ENCODE measurements around the gene VMP1. TPM values are rescaled to one million over a fixed set of nuclear protein-coding genes. Genes with fewer than 3 reads are reported as not detected.

Gene VMP1
- total and polyA plus RNA-seq, 2 donors (not counting 1 experiment from before 2014, with no cell fraction given): 20.4 to 83.5 TPM

- peaks cover 2% of the 10 kb centered on the region for H3K9me3 Mint-ChIP-seq (ENCODE audit: insufficient read depth)
- no peaks in the 10 kb centered on the region for H4K20me1 ChIP-seq (ENCODE audit: control insufficient read depth, insufficient read depth, low read length, poor library complexity, severe bottlenecking)
- H3K27me3 Mint-ChIP-seq: no peaks in the 10 kb centered on the region
- ChIA-PET POLR2A (no interaction called here), CTCF (interaction anchor here (0.5 to 2.6 kb wide), 3 partner anchors 10 to 95 kb away, joined by 3 to 8 read pairs (median 7); no protein-coding TSS in a partner anchor)
- DNase-seq: no peak
- H2AFZ ChIP-seq (ENCODE audit: insufficient read depth, low read depth, low read length, poor library complexity, severe bottlenecking): no peak overlapping the region
- H3K4me3 Mint-ChIP-seq: no peak overlapping the region
- peaks cover 0 to 2% (median 0%) of the 10 kb centered on the region in 3 donors for H3K9me3 ChIP-seq (ENCODE audit: control extremely low read depth in 1 of 3, control insufficient read depth in 2 of 3, insufficient read depth in 1 of 3, low read length in 2 of 3)
- peaks cover 5% of the 10 kb centered on the region for H3K4me1 Mint-ChIP-seq
- H3K27ac ChIP-seq (ENCODE audit: low read length in 2 of 2): no peak overlapping the region
- intact Hi-C loops (cut with micrococcal nuclease): no loop called here
- H3K4me3 ChIP-seq (ENCODE audit: control extremely low read depth in 1 of 5, extremely low read depth in 1 of 5, insufficient read depth in 1 of 5, low read depth in 2 of 5, low read length in 4 of 5): no peak overlapping the region
- no peak overlapping the region for H3K9ac ChIP-seq (ENCODE audit: low read length)
- no peak for ATAC-seq (ENCODE audit: low read depth)
- peaks cover 3% of the 10 kb centered on the region for H3K79me2 ChIP-seq (ENCODE audit: control insufficient read depth, insufficient read depth, low read length)
- H3K36me3 ChIP-seq (replicated peaks in 1 of 2; ENCODE audit: control extremely low read depth in 1 of 2, control insufficient read depth in 1 of 2, extremely low read depth in 1 of 2, insufficient read depth in 2 of 2, low read length in 1 of 2): peaks cover 9% of the 10 kb centered on the region in 2 experiments
- WGBS (ENCODE audit: insufficient coverage): 100% methylated on average over 1 of the region's 3 CpGs
- H3K27me3 ChIP-seq (replicated peaks in 1 of 4; ENCODE audit: control extremely low read depth in 1 of 4, control insufficient read depth in 3 of 4, insufficient read depth in 4 of 4, low read length in 3 of 4): no peaks in the 10 kb centered on the region
- H3K4me1 ChIP-seq (ENCODE audit: control insufficient read depth in 2 of 2, insufficient read depth in 2 of 2, low read length in 2 of 2): no peaks in the 10 kb centered on the region
- TF ChIP-seq CTCF (IDR thresholded peaks at IDR 0.05) (no peak), EZH2 (IDR thresholded peaks at IDR 0.05; ENCODE audit: borderline replicate concordance, insufficient read depth, low read depth, low read length, poor library complexity, severe bottlenecking) (no peak)
- H3K27ac Mint-ChIP-seq: no peak overlapping the region
- H3K4me2 ChIP-seq (replicated peaks; ENCODE audit: low read depth, low read length, poor library complexity, severe bottlenecking): no peak overlapping the region
Measured at GRCh38 chr17:59764292-59764741, 56.9 kb downstream of the VMP1 start.

- no peak for TF ChIP-seq CTCF (IDR thresholded peaks at IDR 0.05)
- TF ChIP-seq EZH2 (IDR thresholded peaks at IDR 0.05; ENCODE audit: borderline replicate concordance, insufficient read depth, low read depth, low read length, poor library complexity, severe bottlenecking): no peak
- no peak overlapping the region for H3K27ac Mint-ChIP-seq
- ATAC-seq (ENCODE audit: low read depth) (no peak), DNase-seq (no peak)
- Histone ChIP-seq H4K20me1 (ENCODE audit: control insufficient read depth, insufficient read depth, low read length, poor library complexity, severe bottlenecking) (no peaks in the 10 kb centered on the region), H3K79me2 (ENCODE audit: control insufficient read depth, insufficient read depth, low read length) (no peaks in the 10 kb centered on the region), H2AFZ (ENCODE audit: insufficient read depth, low read depth, low read length, poor library complexity, severe bottlenecking) (no peak overlapping the region), H3K9ac (ENCODE audit: low read length) (no peak overlapping the region), H3K9me3 (ENCODE audit: control extremely low read depth in 1 of 3, control insufficient read depth in 2 of 3, insufficient read depth in 1 of 3, low read length in 2 of 3) (no peaks in the 10 kb centered on the region), H3K4me2 (replicated peaks; ENCODE audit: low read depth, low read length, poor library complexity, severe bottlenecking) (no peak overlapping the region), H3K27ac (ENCODE audit: low read length in 2 of 2) (no peak overlapping the region), H3K36me3 (replicated peaks in 1 of 2; ENCODE audit: control extremely low read depth in 1 of 2, control insufficient read depth in 1 of 2, extremely low read depth in 1 of 2, insufficient read depth in 2 of 2, low read length in 1 of 2) (peaks cover 9% of the 10 kb centered on the region in 2 experiments), H3K4me3 (ENCODE audit: control extremely low read depth in 1 of 5, extremely low read depth in 1 of 5, insufficient read depth in 1 of 5, low read depth in 2 of 5, low read length in 4 of 5) (no peak overlapping the region), H3K27me3 (replicated peaks in 1 of 4; ENCODE audit: control extremely low read depth in 1 of 4, control insufficient read depth in 3 of 4, insufficient read depth in 4 of 4, low read length in 3 of 4) (no peaks in the 10 kb centered on the region), H3K4me1 (ENCODE audit: control insufficient read depth in 2 of 2, insufficient read depth in 2 of 2, low read length in 2 of 2) (no peaks in the 10 kb centered on the region)
- H3K4me1 Mint-ChIP-seq: peaks cover 8% of the 10 kb centered on the region
- intact Hi-C loops (cut with micrococcal nuclease): no loop called here
- no peaks in the 10 kb centered on the region for H3K27me3 Mint-ChIP-seq
- H3K4me3 Mint-ChIP-seq: no peak overlapping the region
- H3K9me3 Mint-ChIP-seq (ENCODE audit: insufficient read depth): no peaks in the 10 kb centered on the region
- POLR2A ChIA-PET: no interaction called here
- CTCF ChIA-PET: interaction anchor here (1.1 kb wide), 1 partner anchor 94 kb away, joined by 3 read pairs; no protein-coding TSS in a partner anchor
Measured at GRCh38 chr17:59765038-59765437, 57.6 kb downstream of the VMP1 start.

All from B cell (primary cell).